Fibroblast of upper back skin (primary cell): ENCODE results near the gene ARID5B.
A peak's percentile ranks its signal among the peaks of the same experiment; 100 is the strongest.

Experiments
- DNase-seq: peaks from one replicate; pipeline ENCODE4 v3.0.0-alpha.2; 2013

The ARID5B gene

DNA sequence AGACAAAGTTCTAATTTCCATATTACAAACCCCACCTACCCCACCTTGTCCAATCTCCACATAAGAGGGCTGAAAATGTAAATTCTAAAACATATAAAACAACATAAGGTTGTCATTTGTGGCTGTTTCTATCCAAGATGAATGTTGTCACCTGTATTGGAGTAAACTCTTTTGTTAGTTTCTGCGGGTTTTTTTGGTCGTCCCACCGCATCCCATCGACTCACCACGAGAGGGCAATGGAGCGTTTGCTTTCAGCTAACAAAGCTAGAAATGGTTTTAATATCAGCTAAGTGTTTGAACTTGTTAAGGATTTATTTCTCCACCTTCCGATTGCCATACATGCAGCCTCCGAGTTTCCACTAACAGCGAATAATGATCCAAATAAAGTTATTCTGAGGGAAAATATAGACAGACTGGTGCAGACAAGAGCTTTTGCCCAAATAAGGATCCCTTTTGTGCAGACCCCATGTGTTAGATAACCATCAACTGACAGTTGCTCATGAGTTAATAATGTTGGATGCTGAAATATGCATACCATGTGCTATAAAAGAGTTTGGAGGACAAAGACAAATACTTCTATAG, 137.2 kb downstream of the ARID5B start:
- peak; percentile 94 for DNase-seq

- DNase-seq, result no peak
Observed at GRCh38 chr10:62039954-62040353, 138.5 kb downstream of the ARID5B start.

DNA sequence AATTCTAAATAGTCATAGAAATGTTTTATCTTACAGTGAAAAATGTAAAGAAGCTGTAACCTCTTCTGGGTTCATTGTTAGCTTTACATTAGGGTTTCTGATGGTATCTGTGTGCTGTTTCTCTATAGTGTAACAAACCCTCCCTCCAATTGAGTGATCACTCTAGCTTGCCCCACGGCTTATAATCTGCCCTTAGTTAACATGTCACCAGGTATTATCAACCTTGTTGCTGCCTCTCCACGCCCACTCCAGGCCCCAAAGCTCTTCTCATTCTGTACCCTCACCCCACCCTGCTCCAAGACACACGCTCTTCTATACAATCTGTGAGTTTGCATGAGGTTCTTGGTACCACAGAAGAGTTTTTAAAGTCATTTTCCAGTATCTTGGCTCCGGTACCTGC, 139.4 kb downstream of the ARID5B start:
- DNase-seq, result no peak

GRCh38 chr10:62043421-62044021, 142.0 kb downstream of the ARID5B start:
- peak; percentile 93 for DNase-seq

DNA sequence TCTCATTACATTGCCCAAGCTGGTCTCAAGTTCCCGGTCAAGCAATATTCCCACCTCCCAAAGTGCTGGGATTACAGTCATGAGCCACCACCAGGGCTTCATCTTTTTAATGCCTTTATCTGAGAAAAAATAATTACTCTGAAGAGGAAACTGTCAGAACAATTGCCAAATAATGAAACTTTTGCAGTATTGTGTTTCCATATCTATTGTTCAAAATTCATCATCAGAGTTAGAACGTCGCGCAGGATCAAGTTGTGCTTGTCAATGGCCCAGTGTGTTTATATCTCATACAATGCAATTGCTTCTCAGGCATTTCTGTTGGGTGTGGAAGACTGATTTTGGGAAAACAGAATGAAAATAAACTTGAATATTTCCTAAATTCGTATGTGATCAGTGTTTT, 143.1 kb downstream of the ARID5B start:
- no peak for DNase-seq

GRCh38 chr10:62045765-62046521, 144.4 kb downstream of the ARID5B start:
- DNase-seq, result peak; percentile 95

DNA sequence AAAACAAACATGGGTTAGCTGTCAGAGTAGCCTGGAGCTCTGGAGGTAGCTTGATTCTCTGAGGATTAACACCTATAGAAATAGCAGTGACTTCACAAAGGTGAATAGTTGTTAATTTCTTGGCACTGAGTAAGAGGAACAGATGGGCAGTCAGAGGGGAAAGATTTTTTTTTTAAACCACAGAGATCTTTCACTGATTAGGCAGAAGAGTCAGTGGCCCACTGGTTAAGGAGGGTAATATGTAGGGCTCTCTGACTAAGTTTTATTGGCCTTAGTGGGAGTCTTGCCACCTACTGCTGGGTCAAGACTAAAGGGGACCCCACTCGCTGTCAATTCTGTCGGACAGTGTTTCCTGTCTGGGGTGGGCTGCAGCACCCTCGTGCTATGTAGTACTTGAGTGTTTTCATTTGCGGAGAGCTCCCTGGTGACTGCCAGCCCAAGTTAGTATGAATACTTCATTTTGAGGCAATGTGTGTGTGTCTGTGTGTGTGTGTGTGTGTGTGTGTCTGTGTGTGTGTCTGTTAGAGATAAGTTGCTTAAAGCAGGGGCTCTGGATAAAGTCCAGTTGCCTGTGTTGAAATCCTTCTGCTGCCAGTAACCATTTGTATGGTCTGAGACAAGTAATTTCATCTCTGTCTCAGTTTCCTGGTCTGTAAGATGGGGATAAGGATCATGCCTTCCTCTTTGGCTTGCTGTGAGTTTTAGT, 145.2 kb downstream of the ARID5B start:
- DNase-seq, result peak; percentile 68

GRCh38 chr10:62047228-62047892, 145.9 kb downstream of the ARID5B start:
- DNase-seq, result no peak

- DNase-seq, result no peak
Observed at GRCh38 chr10:62047960-62048383, 146.5 kb downstream of the ARID5B start.

DNA sequence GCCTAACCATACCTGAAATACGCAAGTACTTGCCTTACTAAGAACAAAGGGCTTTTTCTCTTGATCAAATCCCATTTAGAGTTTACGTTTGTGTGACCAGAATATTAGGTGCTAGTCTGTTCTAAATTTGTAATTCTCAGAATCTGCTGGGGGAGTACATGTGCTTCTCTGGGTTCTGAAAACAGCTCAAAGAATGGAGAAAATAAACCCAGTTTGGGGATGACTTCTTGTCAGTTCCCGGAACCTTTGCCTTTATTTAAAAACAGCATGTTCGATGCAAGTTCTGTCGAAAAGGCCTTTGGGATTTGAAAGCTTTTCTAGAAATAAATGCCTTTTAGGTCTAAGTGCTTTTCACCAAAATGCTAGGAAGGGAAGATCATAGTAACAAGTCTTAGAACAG, 147.0 kb downstream of the ARID5B start:
- DNase-seq, result no peak

DNA sequence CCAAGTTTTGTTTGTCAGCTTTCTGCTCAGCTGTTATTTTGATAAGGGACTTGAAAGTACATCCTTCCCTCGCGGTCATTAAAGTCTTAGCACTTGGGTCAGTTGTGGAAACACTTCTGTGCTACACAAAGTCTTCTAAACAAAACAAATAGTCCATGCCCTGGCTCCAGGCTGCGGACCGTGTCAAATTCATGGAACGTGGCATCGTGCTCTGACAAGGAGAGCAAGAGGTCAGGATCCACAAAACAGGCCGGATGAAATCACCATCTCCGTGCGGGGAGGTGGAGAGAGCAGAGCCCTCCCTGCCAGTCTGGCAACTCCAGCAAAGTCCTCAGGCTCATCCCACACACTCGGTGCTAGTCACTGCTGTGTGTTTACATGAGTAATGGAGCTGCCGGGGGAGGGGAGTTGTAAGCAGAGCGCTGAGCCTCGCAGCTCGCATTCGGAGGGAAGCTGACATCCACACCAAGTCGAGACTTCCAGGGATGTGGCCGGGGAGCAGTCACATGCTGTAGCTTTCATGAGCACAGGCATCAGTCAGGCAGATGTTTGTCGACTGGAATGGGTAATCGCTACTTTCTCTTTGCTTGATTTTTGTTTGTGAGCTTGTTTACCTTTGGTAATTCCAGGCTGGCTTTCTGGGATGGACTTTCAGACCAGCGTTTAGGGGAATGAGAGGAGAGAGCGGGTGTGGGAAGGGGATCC, 147.6 kb downstream of the ARID5B start:
- peak; percentile 96 for DNase-seq

DNA sequence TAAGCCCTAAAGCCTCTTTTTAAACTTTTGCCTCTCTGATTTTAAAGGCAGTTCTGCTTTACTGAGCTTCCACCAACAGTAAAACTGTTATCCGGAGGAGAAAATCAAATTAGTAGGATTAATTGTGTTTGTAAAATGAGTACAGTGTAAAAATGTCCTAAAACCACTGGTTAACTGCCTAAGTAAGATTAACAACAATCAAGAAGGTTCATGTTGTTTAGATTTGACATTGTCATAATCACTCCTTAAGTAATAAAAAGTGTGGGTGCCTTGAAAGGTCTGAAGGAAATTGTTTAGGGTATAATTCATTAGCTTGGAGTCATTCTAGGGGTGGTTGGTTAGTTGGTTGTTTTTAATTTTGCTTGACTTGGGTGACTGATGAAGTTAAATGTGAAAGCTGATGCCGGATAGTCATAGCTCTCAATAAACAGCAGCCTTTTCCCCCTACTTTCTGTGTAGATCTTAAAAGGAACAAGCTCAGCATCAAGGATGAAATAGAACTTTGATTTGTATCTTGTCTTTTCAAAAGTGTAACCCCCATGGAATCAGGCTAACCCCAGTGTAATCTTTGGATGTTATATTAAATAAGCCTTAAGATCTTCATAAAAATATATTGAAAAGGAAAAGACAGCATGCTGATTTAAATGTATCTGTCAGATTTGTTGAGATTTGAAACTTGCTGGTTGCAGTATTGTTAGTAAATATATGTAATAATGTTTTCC, 148.3 kb downstream of the ARID5B start:
- DNase-seq, result no peak

GRCh38 chr10:62050346-62050892, 148.9 kb downstream of the ARID5B start:
- DNase-seq, result no peak

DNA sequence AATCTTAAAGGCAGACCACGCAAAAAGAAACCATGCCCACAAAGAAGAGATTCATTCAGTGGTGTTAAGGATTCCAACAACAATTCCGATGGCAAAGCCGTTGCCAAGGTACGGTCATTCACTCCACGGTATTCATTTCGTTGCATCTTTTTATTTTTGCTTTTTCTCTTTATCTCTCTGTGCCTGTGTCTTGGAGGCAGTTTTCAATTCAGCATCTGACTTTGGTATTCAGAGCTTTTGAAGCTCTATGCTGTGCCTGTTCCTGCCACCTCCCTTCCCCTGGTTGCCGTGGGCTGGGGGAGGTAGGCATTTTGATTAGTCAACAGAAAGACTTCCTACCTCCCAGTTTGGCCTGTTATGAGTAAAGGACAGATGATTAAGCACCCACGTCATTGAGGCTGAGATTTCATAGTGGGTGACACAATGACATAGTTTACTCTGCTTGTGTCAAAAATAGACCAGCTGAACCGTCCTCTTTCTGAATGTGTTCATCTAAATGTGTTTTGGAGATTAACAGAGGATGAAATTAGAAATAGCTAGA, 149.5 kb downstream of the ARID5B start:
- peak; percentile 93 for DNase-seq

DNA sequence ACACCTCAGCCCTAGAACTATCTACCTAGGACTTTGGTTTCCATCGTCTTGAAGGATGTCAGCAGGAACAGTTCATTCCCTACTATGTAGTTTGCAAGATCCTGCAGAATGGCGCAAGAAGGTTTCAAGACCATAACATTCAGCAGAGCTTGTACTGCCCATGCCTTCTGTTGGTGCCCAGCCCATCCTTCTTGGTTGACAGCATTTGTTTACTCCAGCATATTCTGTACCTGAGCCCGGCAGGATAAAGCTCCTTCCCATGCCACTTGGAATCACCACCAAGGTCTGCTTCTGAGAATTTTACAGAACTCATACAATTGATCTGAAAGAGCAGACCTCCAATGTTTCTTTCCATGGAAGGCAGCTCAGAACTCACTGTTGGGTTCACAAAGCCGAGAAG, 150.8 kb downstream of the ARID5B start:
- DNase-seq, result no peak

- no peak for DNase-seq
Observed at GRCh38 chr10:62053860-62054259, 152.4 kb downstream of the ARID5B start.

DNA sequence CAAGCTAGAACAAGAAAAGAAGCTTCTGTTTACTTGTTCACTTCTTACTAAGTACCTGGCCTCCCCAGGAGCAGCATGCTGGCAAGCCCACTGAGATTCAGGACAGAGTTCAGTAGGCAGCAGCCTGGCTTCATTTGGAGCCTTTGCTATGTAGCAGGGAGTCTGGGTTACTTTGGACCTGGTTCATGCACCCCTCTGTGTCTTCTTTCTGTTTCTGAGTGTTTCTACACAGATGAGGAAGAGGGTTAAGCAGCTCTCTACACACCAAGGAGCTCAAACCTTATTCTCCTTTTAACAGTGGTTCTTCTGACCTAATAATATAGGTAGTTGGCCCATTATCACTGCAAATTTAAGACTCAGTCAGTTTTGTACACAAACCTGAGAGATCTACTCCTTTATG, 152.9 kb downstream of the ARID5B start:
- DNase-seq, result no peak

- no peak for DNase-seq
Observed at GRCh38 chr10:62054830-62055229, 153.3 kb downstream of the ARID5B start.

DNA sequence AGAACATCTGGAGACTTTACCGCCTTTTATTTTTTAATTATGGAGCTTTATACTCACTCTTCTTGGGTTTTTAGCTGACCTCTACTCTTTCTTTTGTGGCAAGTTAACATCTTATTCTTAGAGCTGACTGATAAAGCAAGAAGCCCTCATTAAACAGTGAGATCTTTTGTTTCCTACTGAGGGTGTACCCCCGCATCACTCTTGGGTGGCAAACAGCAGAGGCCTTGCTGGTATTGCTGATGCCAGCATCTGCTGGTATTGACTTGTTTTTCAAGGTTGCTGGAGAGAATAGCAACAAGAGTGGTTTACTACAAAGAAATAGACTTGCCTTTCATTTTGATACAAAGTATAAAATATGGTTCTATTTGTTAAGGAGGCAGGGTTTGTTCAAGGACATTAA, 154.7 kb downstream of the ARID5B start:
- DNase-seq, result no peak

- DNase-seq, result no peak
Observed at GRCh38 chr10:62056698-62057097, 155.2 kb downstream of the ARID5B start.

DNA sequence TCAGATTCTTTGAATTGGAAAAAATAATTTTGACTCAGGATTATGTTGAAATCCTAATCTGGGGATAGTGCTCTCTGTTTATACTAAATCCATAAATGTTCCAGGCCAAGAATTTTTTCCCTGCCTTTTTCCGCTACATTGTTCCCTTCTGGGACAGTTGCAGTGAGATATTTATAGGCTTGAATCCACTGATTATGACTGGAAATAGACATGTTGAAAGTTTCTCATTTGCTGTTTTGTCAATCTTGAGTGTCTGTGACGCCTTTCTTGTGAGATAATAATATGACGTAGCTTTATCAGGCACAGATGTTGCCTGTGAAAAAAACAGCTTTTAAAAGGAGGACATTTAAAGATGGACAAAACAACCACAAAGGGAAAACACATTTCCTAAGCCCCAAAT, 155.9 kb downstream of the ARID5B start:
- DNase-seq, result peak; percentile 47
